ENCODE measurements around the gene ELL. TPM values are rescaled to one million over a fixed set of nuclear protein-coding genes. Genes with fewer than 3 reads are reported as not detected.

Gene ELL
- total RNA-seq, 1 donor from 2014 or later: 25.3 TPM

- Histone ChIP-seq H3K4me3 (no peak overlapping the region), H3K36me3 (no peaks in the 10 kb centered on the region), H3K27ac (peak overlapping the region; percentile 86), H3K4me1 (peaks cover 69% of the 10 kb centered on the region), H3K9me3 (no peaks in the 10 kb centered on the region), H3K27me3 (no peaks in the 10 kb centered on the region)
- peak in 1 of 2 donors; percentile 96 for DNase-seq (ENCODE audit: extremely low spot score in 2 of 2)
- TF ChIP-seq, protein P1, sequence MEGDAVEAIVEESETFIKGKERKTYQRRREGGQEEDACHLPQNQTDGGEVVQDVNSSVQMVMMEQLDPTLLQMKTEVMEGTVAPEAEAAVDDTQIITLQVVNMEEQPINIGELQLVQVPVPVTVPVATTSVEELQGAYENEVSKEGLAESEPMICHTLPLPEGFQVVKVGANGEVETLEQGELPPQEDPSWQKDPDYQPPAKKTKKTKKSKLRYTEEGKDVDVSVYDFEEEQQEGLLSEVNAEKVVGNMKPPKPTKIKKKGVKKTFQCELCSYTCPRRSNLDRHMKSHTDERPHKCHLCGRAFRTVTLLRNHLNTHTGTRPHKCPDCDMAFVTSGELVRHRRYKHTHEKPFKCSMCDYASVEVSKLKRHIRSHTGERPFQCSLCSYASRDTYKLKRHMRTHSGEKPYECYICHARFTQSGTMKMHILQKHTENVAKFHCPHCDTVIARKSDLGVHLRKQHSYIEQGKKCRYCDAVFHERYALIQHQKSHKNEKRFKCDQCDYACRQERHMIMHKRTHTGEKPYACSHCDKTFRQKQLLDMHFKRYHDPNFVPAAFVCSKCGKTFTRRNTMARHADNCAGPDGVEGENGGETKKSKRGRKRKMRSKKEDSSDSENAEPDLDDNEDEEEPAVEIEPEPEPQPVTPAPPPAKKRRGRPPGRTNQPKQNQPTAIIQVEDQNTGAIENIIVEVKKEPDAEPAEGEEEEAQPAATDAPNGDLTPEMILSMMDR (IDR thresholded peaks at IDR 0.05): no peak
- TF ChIP-seq POLR2AphosphoS5 (IDR thresholded peaks at IDR 0.05; ENCODE audit: insufficient read depth in 1 of 2, low read depth in 1 of 2) (peak; percentile 75 to 94), POLR2A (IDR thresholded peaks at IDR 0.05) (no peak)
- intact Hi-C loops (cut with DNase I): no loop called here
Observed at GRCh38 chr19:18480006-18480691, 41.7 kb downstream of the ELL start.

DNA sequence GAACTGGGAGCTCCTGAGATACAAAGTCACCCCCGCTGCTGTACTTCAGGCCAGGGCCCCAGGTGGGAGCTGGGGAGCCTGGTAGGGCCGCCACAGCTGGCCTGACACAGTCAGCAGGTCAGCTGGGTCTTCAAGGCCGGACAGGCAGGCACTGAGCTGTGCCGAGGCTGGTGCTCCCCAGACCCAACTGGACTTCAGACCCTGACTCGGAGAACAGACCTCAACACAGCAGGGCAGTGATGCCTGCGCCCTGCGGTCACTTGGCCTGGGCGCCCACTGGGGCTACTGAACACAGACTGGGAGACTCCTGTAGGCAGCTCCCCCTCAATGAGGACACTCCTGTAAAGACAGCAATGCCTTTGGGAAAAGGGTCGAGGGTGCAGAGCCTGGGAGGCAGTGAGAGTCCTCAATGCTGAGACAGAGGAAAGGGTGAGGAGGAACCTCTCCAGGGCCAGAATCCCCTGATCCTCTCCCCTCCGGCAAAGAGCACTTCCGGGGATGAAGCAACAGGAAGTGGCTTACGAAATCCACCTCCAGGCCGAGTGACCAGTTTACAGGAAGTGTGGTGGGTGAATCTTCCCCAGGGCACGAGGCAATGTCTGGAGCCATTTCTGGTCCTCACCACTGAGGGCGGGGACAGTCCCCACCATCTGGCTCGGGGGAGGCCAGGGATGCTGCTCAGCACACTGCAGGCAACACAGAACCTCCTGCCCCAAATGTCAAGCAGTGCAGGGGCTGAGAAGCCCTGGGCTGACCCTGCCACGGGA lies 43.1 kb downstream of the ELL start:
- H3K4me1 ChIP-seq: peaks cover 71% of the 10 kb centered on the region
- H3K4me3 ChIP-seq: peak overlapping the region in 1 of 2 donors; percentile 9
- TF ChIP-seq POLR2AphosphoS5 (IDR thresholded peaks at IDR 0.05; ENCODE audit: insufficient read depth in 1 of 2, low read depth in 1 of 2): peak; percentile 55 to 84
- no peak for TF ChIP-seq POLR2A (IDR thresholded peaks at IDR 0.05)
- intact Hi-C loops (cut with DNase I): no loop called here
- no peaks in the 10 kb centered on the region for H3K9me3 ChIP-seq
- H3K36me3 ChIP-seq: no peaks in the 10 kb centered on the region
- no peak for DNase-seq (ENCODE audit: extremely low spot score in 2 of 2)
- H3K27me3 ChIP-seq: no peaks in the 10 kb centered on the region
- peak overlapping the region; percentile 86 for H3K27ac ChIP-seq

- intact Hi-C loops (cut with DNase I): no loop called here
- DNase-seq (ENCODE audit: extremely low spot score in 2 of 2): no peak
- no peaks in the 10 kb centered on the region for H3K36me3 ChIP-seq
- H3K9me3 ChIP-seq: no peaks in the 10 kb centered on the region
- no peak overlapping the region for H3K4me3 ChIP-seq
- H3K27me3 ChIP-seq: no peaks in the 10 kb centered on the region
- TF ChIP-seq, protein P1 (IDR thresholded peaks at IDR 0.05): no peak
- TF ChIP-seq POLR2AphosphoS5 (IDR thresholded peaks at IDR 0.05; ENCODE audit: insufficient read depth in 1 of 2, low read depth in 1 of 2) (no peak), POLR2A (IDR thresholded peaks at IDR 0.05) (no peak)
- peaks cover 69% of the 10 kb centered on the region for H3K4me1 ChIP-seq
- peak overlapping the region; percentile 86 for H3K27ac ChIP-seq
Observed at GRCh38 chr19:18477974-18478373, 43.9 kb downstream of the ELL start.

GRCh38 chr19:18477042-18477779 lies 44.7 kb downstream of the ELL start:
- TF ChIP-seq POLR2AphosphoS5 (IDR thresholded peaks at IDR 0.05; ENCODE audit: insufficient read depth in 1 of 2, low read depth in 1 of 2): no peak
- TF ChIP-seq, protein P1 (IDR thresholded peaks at IDR 0.05): no peak
- no peak for TF ChIP-seq POLR2A (IDR thresholded peaks at IDR 0.05)
- Histone ChIP-seq H3K36me3 (no peaks in the 10 kb centered on the region), H3K27me3 (no peaks in the 10 kb centered on the region), H3K9me3 (no peaks in the 10 kb centered on the region), H3K4me1 (peaks cover 69% of the 10 kb centered on the region), H3K4me3 (no peak overlapping the region), H3K27ac (peak overlapping the region; percentile 86)
- no peak for DNase-seq (ENCODE audit: extremely low spot score in 2 of 2)
- intact Hi-C loops (cut with DNase I): no loop called here

- Histone ChIP-seq H3K36me3 (no peaks in the 10 kb centered on the region), H3K27me3 (no peaks in the 10 kb centered on the region), H3K4me1 (peaks cover 69% of the 10 kb centered on the region), H3K9me3 (no peaks in the 10 kb centered on the region), H3K27ac (no peak overlapping the region), H3K4me3 (no peak overlapping the region)
- intact Hi-C loops (cut with DNase I): no loop called here
- no peak for DNase-seq (ENCODE audit: extremely low spot score in 2 of 2)
- TF ChIP-seq POLR2A (IDR thresholded peaks at IDR 0.05): no peak
- TF ChIP-seq POLR2AphosphoS5 (IDR thresholded peaks at IDR 0.05; ENCODE audit: insufficient read depth in 1 of 2, low read depth in 1 of 2): no peak
- TF ChIP-seq, protein P1 (IDR thresholded peaks at IDR 0.05): no peak
Observed at GRCh38 chr19:18476507-18477041, 45.3 kb downstream of the ELL start.
